Measurements from ENCODE around the gene TMEM132D.

The TMEM132D gene

GRCh38 chr12:129720618-129721017 is 183.2 kb downstream of the TMEM132D start:
- no peak for DNase-seq

- DNase-seq: no peak
Observed at GRCh38 chr12:129719416-129719815, 184.4 kb downstream of the TMEM132D start.

GRCh38 chr12:129717438-129717837 is 186.4 kb downstream of the TMEM132D start:
- DNase-seq: no peak

GRCh38 chr12:129716825-129717224 is 187.0 kb downstream of the TMEM132D start:
- no peak for DNase-seq

- DNase-seq: no peak
Observed at GRCh38 chr12:129706716-129707115, 197.1 kb downstream of the TMEM132D start.

GRCh38 chr12:129704232-129704830 is 199.5 kb downstream of the TMEM132D start:
- DNase-seq: no peak

GRCh38 chr12:129701631-129702101 is 202.2 kb downstream of the TMEM132D start:
- no peak for DNase-seq

GRCh38 chr12:129700036-129700435 is 203.8 kb downstream of the TMEM132D start:
- DNase-seq: no peak

GRCh38 chr12:129696926-129697325 is 206.9 kb downstream of the TMEM132D start:
- DNase-seq: no peak

GRCh38 chr12:129696405-129696804 is 207.4 kb downstream of the TMEM132D start:
- no peak for DNase-seq

- no peak for DNase-seq
Observed at GRCh38 chr12:129693731-129694130, 210.1 kb downstream of the TMEM132D start.

GRCh38 chr12:129687731-129688130 is 216.1 kb downstream of the TMEM132D start:
- DNase-seq: no peak

GRCh38 chr12:129681830-129682229 is 222.0 kb downstream of the TMEM132D start:
- no peak for DNase-seq

GRCh38 chr12:129681151-129681550 is 222.7 kb downstream of the TMEM132D start:
- DNase-seq: no peak

GRCh38 chr12:129676411-129676810 is 227.4 kb downstream of the TMEM132D start:
- no peak for DNase-seq

- no peak for DNase-seq
Observed at GRCh38 chr12:129675947-129676346, 227.9 kb downstream of the TMEM132D start.

GRCh38 chr12:129675496-129675895 is 228.3 kb downstream of the TMEM132D start:
- no peak for DNase-seq

GRCh38 chr12:129673806-129674205 is 230.0 kb downstream of the TMEM132D start:
- DNase-seq: no peak

- DNase-seq: no peak
Observed at GRCh38 chr12:129672110-129672509, 231.7 kb downstream of the TMEM132D start.

- no peak for DNase-seq
Observed at GRCh38 chr12:129670256-129670920, 233.4 kb downstream of the TMEM132D start.

GRCh38 chr12:129665414-129665813 is 238.4 kb downstream of the TMEM132D start:
- no peak for DNase-seq

GRCh38 chr12:129662234-129662633 is 241.6 kb downstream of the TMEM132D start:
- DNase-seq: no peak

GRCh38 chr12:129660946-129661345 is 242.9 kb downstream of the TMEM132D start:
- DNase-seq: no peak

GRCh38 chr12:129659961-129660622 is 243.7 kb downstream of the TMEM132D start:
- DNase-seq: peak; percentile 63
